Astrocyte (in vitro differentiated cells and primary cell): ENCODE results near the gene RIT2. TPM values are rescaled to one million over a fixed set of nuclear protein-coding genes. Genes with fewer than 3 reads are reported as not detected.

Experiments
- DNase-seq: peaks from one replicate; pipeline ENCODE4 v3.0.0-alpha.2; 2010; ENCODE audit warnings: low read depth
- FAIRE-seq: peaks from 2 replicates; lab custom pipeline; 2011; peaks lifted over from hg19 to GRCh38; lab: Jason Lieb, UNC
- H2AFZ ChIP-seq: 2 replicates; pipeline ENCODE4 v1.6.0; 2012; ENCODE audit warnings: low read depth, low read length, inconsistent platforms
- H3K27ac ChIP-seq: 2 replicates; pipeline ENCODE4 v1.5.1; 2011; ENCODE audit warnings: low read depth, low read length, inconsistent platforms
- H3K27me3 ChIP-seq: 2 replicates; pipeline ENCODE4 v1.6.0; 2011; ENCODE audit warnings: low read length, inconsistent platforms; ENCODE audit not compliant: insufficient read depth
- H3K36me3 ChIP-seq: 2 replicates; pipeline ENCODE4 v1.5.1; 2011; ENCODE audit warnings: low read length, inconsistent platforms; ENCODE audit not compliant: insufficient read depth
- H3K4me1 ChIP-seq: 2 replicates; pipeline ENCODE4 v1.5.1; 2011; ENCODE audit warnings: low read length, inconsistent platforms; ENCODE audit not compliant: insufficient read depth
- H3K4me2 ChIP-seq: 2 replicates; pipeline ENCODE4 v1.6.0; 2012; ENCODE audit warnings: low read length, inconsistent platforms
- H3K4me3 ChIP-seq: 2 replicates; pipeline ENCODE4 v1.5.1; 2011; ENCODE audit warnings: low read depth, mild to moderate bottlenecking, low read length, inconsistent platforms; ENCODE audit not compliant: insufficient read depth
- H3K79me2 ChIP-seq: 2 replicates; pipeline ENCODE4 v1.6.0; 2012; ENCODE audit warnings: mild to moderate bottlenecking, low read length, inconsistent platforms; ENCODE audit not compliant: insufficient read depth
- H3K9ac ChIP-seq: 2 replicates; pipeline ENCODE4 v1.6.0; 2012; ENCODE audit warnings: mild to moderate bottlenecking, low read length, inconsistent platforms
- H3K9me3 ChIP-seq: 2 replicates; pipeline ENCODE4 v1.5.1; 2012; ENCODE audit warnings: low read depth, mild to moderate bottlenecking, low read length, inconsistent platforms; ENCODE audit not compliant: insufficient read depth
- H4K20me1 ChIP-seq: 2 replicates; pipeline ENCODE4 v1.6.0; 2012; ENCODE audit warnings: low read length, inconsistent platforms; ENCODE audit not compliant: insufficient read depth
- H3K27ac Mint-ChIP-seq: one replicate; pipeline ENCODE4 v1.8.0; 2021; ENCODE audit warnings: mild to moderate bottlenecking, mixed read lengths; ENCODE audit not compliant: unreplicated experiment
- H3K27me3 Mint-ChIP-seq: one replicate; pipeline ENCODE4 v1.8.0; 2021; ENCODE audit warnings: low read depth, mixed read lengths; ENCODE audit not compliant: unreplicated experiment
- H3K36me3 Mint-ChIP-seq: one replicate; pipeline ENCODE4 v1.8.0; 2021; ENCODE audit warnings: low read depth, mixed read lengths; ENCODE audit not compliant: unreplicated experiment
- H3K4me1 Mint-ChIP-seq: one replicate; pipeline ENCODE4 v1.8.0; 2021; ENCODE audit warnings: low read depth, mixed read lengths; ENCODE audit not compliant: unreplicated experiment
- H3K4me3 Mint-ChIP-seq: one replicate; pipeline ENCODE4 v1.8.0; 2021; ENCODE audit warnings: mild to moderate bottlenecking, moderate library complexity, mixed read lengths; ENCODE audit not compliant: unreplicated experiment
- H3K9me3 Mint-ChIP-seq: one replicate; pipeline ENCODE4 v1.8.0; 2021; ENCODE audit warnings: mild to moderate bottlenecking, mixed read lengths; ENCODE audit not compliant: unreplicated experiment
- EZH2 ChIP-seq: IDR thresholded peaks from 2 replicates; pipeline ENCODE4 v1.6.1; 2012; ENCODE audit warnings: mild to moderate bottlenecking, low read length, inconsistent platforms; ENCODE audit not compliant: insufficient read depth
- total RNA-seq: library from RNA; stranded (reverse); gene quantifications from 2 replicates; pipeline ENCODE4 v1.2.1, GENCODE V29; 2021
- TF ChIP-seq, protein P1 (sequence below): IDR thresholded peaks from 2 replicates; pipeline ENCODE4 v1.5.1; 2011; ENCODE audit warnings: low read depth, mild to moderate bottlenecking, inconsistent platforms, low read length, moderate library complexity; ENCODE audit not compliant: insufficient read depth

The RIT2 gene
- total RNA-seq, 1 donor from 2014 or later, result not detected

DNA sequence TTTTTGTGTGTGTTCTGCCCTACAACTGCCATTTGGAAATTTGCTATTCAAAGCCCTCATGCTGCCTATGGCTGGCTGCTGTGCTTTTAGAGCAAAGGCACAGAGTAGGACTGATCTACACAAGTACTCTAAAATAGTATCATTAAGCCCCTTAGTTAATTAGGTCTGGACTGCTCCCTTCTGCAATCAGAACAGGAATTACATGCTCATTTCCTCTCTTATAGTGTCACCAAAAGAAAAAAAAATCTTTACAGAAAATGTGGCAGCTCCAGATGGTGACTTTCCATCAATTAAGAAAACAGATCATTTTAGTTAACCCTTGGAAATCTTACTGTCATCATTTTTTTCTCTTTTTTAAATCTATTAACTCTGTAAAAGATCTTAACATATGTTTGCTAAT lies 337.5 kb downstream of the RIT2 start:
- Histone ChIP-seq H3K4me2 (no peak overlapping the region), H4K20me1 (no peaks in the 10 kb centered on the region), H3K27ac (no peak overlapping the region), H3K9me3 (no peaks in the 10 kb centered on the region), H3K4me3 (no peak overlapping the region), H3K9ac (no peak overlapping the region), H3K27me3 (no peaks in the 10 kb centered on the region), H3K4me1 (no peaks in the 10 kb centered on the region), H3K36me3 (no peaks in the 10 kb centered on the region), H3K79me2 (no peaks in the 10 kb centered on the region), H2AFZ (no peak overlapping the region)
- no peak overlapping the region for H3K27ac Mint-ChIP-seq
- no peak for TF ChIP-seq EZH2
- TF ChIP-seq, protein P1, sequence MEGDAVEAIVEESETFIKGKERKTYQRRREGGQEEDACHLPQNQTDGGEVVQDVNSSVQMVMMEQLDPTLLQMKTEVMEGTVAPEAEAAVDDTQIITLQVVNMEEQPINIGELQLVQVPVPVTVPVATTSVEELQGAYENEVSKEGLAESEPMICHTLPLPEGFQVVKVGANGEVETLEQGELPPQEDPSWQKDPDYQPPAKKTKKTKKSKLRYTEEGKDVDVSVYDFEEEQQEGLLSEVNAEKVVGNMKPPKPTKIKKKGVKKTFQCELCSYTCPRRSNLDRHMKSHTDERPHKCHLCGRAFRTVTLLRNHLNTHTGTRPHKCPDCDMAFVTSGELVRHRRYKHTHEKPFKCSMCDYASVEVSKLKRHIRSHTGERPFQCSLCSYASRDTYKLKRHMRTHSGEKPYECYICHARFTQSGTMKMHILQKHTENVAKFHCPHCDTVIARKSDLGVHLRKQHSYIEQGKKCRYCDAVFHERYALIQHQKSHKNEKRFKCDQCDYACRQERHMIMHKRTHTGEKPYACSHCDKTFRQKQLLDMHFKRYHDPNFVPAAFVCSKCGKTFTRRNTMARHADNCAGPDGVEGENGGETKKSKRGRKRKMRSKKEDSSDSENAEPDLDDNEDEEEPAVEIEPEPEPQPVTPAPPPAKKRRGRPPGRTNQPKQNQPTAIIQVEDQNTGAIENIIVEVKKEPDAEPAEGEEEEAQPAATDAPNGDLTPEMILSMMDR, result no peak
- H3K27me3 Mint-ChIP-seq, result no peaks in the 10 kb centered on the region
- no peaks in the 10 kb centered on the region for H3K9me3 Mint-ChIP-seq
- no peaks in the 10 kb centered on the region for H3K4me1 Mint-ChIP-seq
- FAIRE-seq (no peak), DNase-seq (no peak)
- no peak overlapping the region for H3K4me3 Mint-ChIP-seq
- H3K36me3 Mint-ChIP-seq, result no peaks in the 10 kb centered on the region

DNA sequence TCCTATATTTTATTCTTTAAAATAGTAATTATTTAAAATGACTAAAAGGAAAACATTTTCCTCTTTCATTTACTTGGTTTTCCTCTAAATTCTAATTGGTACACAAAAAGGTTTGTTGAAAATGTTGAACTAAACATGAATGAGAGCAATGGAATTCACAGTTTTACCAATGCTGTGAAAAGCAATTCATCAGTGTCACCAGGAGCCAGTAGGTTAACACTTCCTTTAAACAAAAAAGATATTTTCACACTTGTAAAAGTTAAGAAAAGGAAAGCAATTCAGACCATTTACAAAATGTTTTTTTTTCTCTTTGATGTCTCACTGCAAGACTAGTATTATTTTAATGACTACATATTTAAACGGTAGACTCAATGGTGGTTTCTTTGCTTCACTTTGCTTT lies 341.6 kb downstream of the RIT2 start:
- Histone ChIP-seq H2AFZ (no peak overlapping the region), H3K36me3 (no peaks in the 10 kb centered on the region), H3K27ac (no peak overlapping the region), H3K4me2 (no peak overlapping the region), H3K79me2 (no peaks in the 10 kb centered on the region), H3K4me3 (no peak overlapping the region), H3K9me3 (no peaks in the 10 kb centered on the region), H3K4me1 (no peaks in the 10 kb centered on the region), H3K9ac (no peak overlapping the region), H3K27me3 (no peaks in the 10 kb centered on the region), H4K20me1 (no peaks in the 10 kb centered on the region)
- Mint-ChIP-seq H3K27me3 (no peaks in the 10 kb centered on the region), H3K4me1 (no peaks in the 10 kb centered on the region), H3K4me3 (no peak overlapping the region), H3K9me3 (no peaks in the 10 kb centered on the region), H3K36me3 (no peaks in the 10 kb centered on the region), H3K27ac (no peak overlapping the region)
- TF ChIP-seq, protein P1, result no peak
- TF ChIP-seq EZH2, result no peak
- DNase-seq (peak; percentile 61), FAIRE-seq (no peak)

DNA sequence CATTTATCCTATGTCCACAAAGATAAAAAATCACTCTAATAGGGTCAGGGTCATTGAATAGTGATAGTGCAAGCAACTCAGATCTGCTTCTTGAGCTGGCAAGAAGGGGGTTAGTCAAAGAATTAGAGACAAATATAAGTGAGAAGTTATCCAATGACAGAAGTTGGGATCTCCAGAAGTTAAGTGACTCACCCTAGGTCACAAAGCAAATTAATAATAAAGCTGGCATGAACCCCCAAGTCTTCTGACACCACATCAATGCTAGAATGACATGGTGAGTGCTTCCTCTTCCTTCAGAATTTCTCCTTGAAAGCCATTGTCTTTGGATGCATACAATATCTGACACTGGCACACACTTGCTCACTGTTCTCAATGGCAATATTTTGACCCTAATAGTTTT lies 343.5 kb downstream of the RIT2 start:
- Mint-ChIP-seq H3K27ac (no peak overlapping the region), H3K36me3 (no peaks in the 10 kb centered on the region), H3K9me3 (no peaks in the 10 kb centered on the region), H3K27me3 (no peaks in the 10 kb centered on the region), H3K4me3 (no peak overlapping the region), H3K4me1 (no peaks in the 10 kb centered on the region)
- Histone ChIP-seq H2AFZ (no peak overlapping the region), H3K36me3 (no peaks in the 10 kb centered on the region), H3K79me2 (no peaks in the 10 kb centered on the region), H3K4me1 (no peaks in the 10 kb centered on the region), H3K27ac (no peak overlapping the region), H3K4me3 (no peak overlapping the region), H3K9me3 (no peaks in the 10 kb centered on the region), H3K27me3 (no peaks in the 10 kb centered on the region), H3K4me2 (no peak overlapping the region), H3K9ac (no peak overlapping the region), H4K20me1 (no peaks in the 10 kb centered on the region)
- no peak for DNase-seq
- TF ChIP-seq, protein P1, result no peak
- no peak for TF ChIP-seq EZH2
- FAIRE-seq, result no peak
